HL-60 (cell line): ENCODE measurements around the gene TMEFF2.

Experiments
- DNase-seq, 2 experiments: peaks; one replicate each; pipeline ENCODE4 v3.0.0-alpha.2; 2010 to 2020; ENCODE audit warnings: low read depth in 1 of 2, low spot score in 1 of 2
- H3K27ac ChIP-seq: fragments of 250-450 bp; sonication (Bioruptor Pico); replicated peaks from 2 replicates; pipeline ENCODE4 v1.5.1; 2020; ENCODE audit warnings: mild to moderate bottlenecking, moderate library complexity
- H3K27me3 ChIP-seq: fragments of 250-450 bp; sonication (Bioruptor Pico); 2 replicates; pipeline ENCODE4 v1.5.1; 2021; ENCODE audit warnings: mild to moderate bottlenecking, moderate library complexity; ENCODE audit not compliant: insufficient read depth, poor library complexity, severe bottlenecking
- H3K4me3 ChIP-seq: replicated peaks from 2 replicates; pipeline ENCODE4 v1.5.1; 2011; ENCODE audit warnings: mild to moderate bottlenecking, control low read depth, low read length; ENCODE audit not compliant: insufficient read depth
- GABPA ChIP-seq: IDR thresholded peaks from 2 replicates; pipeline ENCODE4 v1.6.1; 2012; ENCODE audit warnings: low read depth
- POLR2AphosphoS5 ChIP-seq: IDR thresholded peaks from 2 replicates; pipeline ENCODE4 v1.6.1; 2012; ENCODE audit warnings: low read depth
- SPI1 ChIP-seq: IDR thresholded peaks from 2 replicates; pipeline ENCODE4 v1.6.1; 2012; ENCODE audit warnings: low read depth, mild to moderate bottlenecking, borderline replicate concordance
- TF ChIP-seq, protein P1 (sequence below): IDR thresholded peaks from 2 replicates; pipeline ENCODE4 v1.6.1; 2012; ENCODE audit warnings: low read depth; ENCODE audit not compliant: insufficient replicate concordance
- TF ChIP-seq, protein P2 (sequence below): IDR thresholded peaks from one replicate; pipeline ENCODE4 v1.5.1; 2011; ENCODE audit warnings: low read length, control low read depth, inconsistent platforms; ENCODE audit not compliant: insufficient read depth

The TMEFF2 gene

DNA sequence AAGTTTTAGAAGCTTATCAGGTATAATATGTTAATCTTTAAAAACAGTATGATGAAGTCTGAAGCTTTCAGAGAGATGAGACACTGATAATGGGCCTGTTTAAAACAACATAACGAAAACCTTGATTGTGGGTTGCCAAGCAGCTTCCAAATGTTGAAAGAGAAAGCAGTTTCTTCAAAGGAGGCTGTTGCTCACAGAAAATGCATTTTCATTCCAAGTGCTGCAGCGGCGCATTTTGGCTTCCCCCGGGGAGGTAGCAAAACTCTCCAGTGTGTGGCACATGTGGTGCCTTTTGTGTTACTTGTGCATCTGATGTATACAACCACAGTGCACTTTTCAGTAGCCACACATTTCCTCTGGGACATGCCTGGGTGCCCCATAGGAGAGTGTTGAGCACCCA lies 66.1 kb downstream of the TMEFF2 start:
- H3K27ac ChIP-seq, result no peak overlapping the region
- H3K27me3 ChIP-seq, result peaks cover 2% of the 10 kb centered on the region
- TF ChIP-seq SPI1 (no peak), GABPA (no peak), POLR2AphosphoS5 (no peak)
- TF ChIP-seq, protein P1, sequence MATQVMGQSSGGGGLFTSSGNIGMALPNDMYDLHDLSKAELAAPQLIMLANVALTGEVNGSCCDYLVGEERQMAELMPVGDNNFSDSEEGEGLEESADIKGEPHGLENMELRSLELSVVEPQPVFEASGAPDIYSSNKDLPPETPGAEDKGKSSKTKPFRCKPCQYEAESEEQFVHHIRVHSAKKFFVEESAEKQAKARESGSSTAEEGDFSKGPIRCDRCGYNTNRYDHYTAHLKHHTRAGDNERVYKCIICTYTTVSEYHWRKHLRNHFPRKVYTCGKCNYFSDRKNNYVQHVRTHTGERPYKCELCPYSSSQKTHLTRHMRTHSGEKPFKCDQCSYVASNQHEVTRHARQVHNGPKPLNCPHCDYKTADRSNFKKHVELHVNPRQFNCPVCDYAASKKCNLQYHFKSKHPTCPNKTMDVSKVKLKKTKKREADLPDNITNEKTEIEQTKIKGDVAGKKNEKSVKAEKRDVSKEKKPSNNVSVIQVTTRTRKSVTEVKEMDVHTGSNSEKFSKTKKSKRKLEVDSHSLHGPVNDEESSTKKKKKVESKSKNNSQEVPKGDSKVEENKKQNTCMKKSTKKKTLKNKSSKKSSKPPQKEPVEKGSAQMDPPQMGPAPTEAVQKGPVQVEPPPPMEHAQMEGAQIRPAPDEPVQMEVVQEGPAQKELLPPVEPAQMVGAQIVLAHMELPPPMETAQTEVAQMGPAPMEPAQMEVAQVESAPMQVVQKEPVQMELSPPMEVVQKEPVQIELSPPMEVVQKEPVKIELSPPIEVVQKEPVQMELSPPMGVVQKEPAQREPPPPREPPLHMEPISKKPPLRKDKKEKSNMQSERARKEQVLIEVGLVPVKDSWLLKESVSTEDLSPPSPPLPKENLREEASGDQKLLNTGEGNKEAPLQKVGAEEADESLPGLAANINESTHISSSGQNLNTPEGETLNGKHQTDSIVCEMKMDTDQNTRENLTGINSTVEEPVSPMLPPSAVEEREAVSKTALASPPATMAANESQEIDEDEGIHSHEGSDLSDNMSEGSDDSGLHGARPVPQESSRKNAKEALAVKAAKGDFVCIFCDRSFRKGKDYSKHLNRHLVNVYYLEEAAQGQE, result no peak
- TF ChIP-seq, protein P2, sequence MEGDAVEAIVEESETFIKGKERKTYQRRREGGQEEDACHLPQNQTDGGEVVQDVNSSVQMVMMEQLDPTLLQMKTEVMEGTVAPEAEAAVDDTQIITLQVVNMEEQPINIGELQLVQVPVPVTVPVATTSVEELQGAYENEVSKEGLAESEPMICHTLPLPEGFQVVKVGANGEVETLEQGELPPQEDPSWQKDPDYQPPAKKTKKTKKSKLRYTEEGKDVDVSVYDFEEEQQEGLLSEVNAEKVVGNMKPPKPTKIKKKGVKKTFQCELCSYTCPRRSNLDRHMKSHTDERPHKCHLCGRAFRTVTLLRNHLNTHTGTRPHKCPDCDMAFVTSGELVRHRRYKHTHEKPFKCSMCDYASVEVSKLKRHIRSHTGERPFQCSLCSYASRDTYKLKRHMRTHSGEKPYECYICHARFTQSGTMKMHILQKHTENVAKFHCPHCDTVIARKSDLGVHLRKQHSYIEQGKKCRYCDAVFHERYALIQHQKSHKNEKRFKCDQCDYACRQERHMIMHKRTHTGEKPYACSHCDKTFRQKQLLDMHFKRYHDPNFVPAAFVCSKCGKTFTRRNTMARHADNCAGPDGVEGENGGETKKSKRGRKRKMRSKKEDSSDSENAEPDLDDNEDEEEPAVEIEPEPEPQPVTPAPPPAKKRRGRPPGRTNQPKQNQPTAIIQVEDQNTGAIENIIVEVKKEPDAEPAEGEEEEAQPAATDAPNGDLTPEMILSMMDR, result no peak
- no peak for DNase-seq
- H3K4me3 ChIP-seq, result no peak overlapping the region

DNA sequence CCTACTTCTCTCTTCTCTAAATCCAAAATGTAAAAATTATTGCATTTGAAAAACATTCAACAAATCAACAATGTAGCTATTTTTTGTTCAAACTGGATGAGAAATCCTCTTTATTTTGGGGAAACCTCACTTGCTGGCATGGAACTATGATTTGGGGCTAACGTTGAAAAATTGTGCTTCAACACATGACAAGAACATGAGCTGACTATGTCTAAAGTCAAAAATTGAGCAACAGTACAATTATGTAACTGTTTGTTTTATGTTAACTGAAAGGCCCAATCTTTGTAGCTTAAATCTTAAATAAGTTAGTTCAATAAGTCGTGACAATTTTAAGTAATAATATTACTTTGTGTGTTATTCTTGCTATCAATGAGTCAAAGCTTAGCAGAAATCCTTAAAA lies 67.3 kb downstream of the TMEFF2 start:
- H3K4me3 ChIP-seq, result no peak overlapping the region
- no peak for TF ChIP-seq GABPA
- TF ChIP-seq, protein P2, result no peak
- no peak for TF ChIP-seq POLR2AphosphoS5
- TF ChIP-seq, protein P1, result no peak
- TF ChIP-seq SPI1, result no peak
- no peak for DNase-seq

DNA sequence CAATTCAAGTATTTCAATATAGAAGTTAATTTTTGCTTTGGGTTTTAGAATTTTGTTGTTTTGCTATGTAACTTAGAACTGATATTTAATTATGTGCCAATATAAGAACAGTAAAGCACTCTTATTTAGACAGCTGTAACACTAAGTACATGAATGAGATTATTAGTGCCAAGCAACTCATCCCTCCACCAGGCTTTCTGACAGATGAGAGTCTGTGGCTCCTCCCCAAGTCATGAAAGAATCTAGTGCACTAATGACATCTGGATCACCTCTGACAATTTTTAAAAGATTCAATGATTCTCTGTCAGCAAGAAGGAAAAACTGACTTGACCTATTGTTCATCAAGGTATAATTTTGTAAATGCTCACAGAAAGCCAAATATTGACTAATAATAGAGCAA lies 67.8 kb downstream of the TMEFF2 start:
- H3K27me3 ChIP-seq, result peaks cover 2% of the 10 kb centered on the region
- H3K27ac ChIP-seq, result no peak overlapping the region
- H3K4me3 ChIP-seq, result no peak overlapping the region
- TF ChIP-seq, protein P2, result no peak
- TF ChIP-seq SPI1 (no peak), POLR2AphosphoS5 (no peak), GABPA (no peak)
- TF ChIP-seq, protein P1, result no peak
- DNase-seq, result no peak

More for the DNA sequence above, 67.3 kb downstream of the TMEFF2 start:
- no peak overlapping the region for H3K27ac ChIP-seq
- peaks cover 2% of the 10 kb centered on the region for H3K27me3 ChIP-seq
